ENCODE results near the gene BRWD1. TPM values are rescaled to one million over a fixed set of nuclear protein-coding genes. Genes with fewer than 3 reads are reported as not detected.

BRWD1 gene
- total and polyA plus RNA-seq, 2 experiments from 2014 or later = 35.2 to 75.5 TPM

- H4K20me1 ChIP-seq (replicated peaks; ENCODE audit: insufficient read depth) = peaks cover 3% of the 10 kb centered on the region; the same call in 1 of the 2 replicates
- H3K27ac ChIP-seq (ENCODE audit: low read depth) = peak overlapping the region; percentile 46
- Mint-ChIP-seq H3K9me3 (no peaks in the 10 kb centered on the region), H3K27ac (peak overlapping the region; percentile 80; the same call in 1 of the 2 replicates), H3K27me3 (ENCODE audit: insufficient read depth, low read depth, poor library complexity) (peaks cover 2% of the 10 kb centered on the region), H3K4me3 (no peak overlapping the region), H3K4me1 (no peaks in the 10 kb centered on the region), H3K36me3 (ENCODE audit: low read depth) (peaks cover 25% of the 10 kb centered on the region; the same call in 2 of the 3 replicates)
- no peak overlapping the region for H2AFZ ChIP-seq
- H3K79me2 ChIP-seq (replicated peaks; ENCODE audit: insufficient read depth) = peaks cover 3% of the 10 kb centered on the region; the same call in 1 of the 2 replicates
- H3K4me2 ChIP-seq = no peak overlapping the region
- no peaks in the 10 kb centered on the region for H3K27me3 ChIP-seq (ENCODE audit: insufficient read depth)
- ATAC-seq = no peak
- no peaks in the 10 kb centered on the region for H3K9me2 ChIP-seq (ENCODE audit: insufficient read depth)
- peaks cover 8% of the 10 kb centered on the region; the same call in 1 of the 2 replicates for H3K36me3 ChIP-seq (ENCODE audit: insufficient read depth)
- no peak for DNase-seq (ENCODE audit: low spot score)
- no peak overlapping the region for H3K4me3 ChIP-seq
- TF ChIP-seq, protein P1, sequence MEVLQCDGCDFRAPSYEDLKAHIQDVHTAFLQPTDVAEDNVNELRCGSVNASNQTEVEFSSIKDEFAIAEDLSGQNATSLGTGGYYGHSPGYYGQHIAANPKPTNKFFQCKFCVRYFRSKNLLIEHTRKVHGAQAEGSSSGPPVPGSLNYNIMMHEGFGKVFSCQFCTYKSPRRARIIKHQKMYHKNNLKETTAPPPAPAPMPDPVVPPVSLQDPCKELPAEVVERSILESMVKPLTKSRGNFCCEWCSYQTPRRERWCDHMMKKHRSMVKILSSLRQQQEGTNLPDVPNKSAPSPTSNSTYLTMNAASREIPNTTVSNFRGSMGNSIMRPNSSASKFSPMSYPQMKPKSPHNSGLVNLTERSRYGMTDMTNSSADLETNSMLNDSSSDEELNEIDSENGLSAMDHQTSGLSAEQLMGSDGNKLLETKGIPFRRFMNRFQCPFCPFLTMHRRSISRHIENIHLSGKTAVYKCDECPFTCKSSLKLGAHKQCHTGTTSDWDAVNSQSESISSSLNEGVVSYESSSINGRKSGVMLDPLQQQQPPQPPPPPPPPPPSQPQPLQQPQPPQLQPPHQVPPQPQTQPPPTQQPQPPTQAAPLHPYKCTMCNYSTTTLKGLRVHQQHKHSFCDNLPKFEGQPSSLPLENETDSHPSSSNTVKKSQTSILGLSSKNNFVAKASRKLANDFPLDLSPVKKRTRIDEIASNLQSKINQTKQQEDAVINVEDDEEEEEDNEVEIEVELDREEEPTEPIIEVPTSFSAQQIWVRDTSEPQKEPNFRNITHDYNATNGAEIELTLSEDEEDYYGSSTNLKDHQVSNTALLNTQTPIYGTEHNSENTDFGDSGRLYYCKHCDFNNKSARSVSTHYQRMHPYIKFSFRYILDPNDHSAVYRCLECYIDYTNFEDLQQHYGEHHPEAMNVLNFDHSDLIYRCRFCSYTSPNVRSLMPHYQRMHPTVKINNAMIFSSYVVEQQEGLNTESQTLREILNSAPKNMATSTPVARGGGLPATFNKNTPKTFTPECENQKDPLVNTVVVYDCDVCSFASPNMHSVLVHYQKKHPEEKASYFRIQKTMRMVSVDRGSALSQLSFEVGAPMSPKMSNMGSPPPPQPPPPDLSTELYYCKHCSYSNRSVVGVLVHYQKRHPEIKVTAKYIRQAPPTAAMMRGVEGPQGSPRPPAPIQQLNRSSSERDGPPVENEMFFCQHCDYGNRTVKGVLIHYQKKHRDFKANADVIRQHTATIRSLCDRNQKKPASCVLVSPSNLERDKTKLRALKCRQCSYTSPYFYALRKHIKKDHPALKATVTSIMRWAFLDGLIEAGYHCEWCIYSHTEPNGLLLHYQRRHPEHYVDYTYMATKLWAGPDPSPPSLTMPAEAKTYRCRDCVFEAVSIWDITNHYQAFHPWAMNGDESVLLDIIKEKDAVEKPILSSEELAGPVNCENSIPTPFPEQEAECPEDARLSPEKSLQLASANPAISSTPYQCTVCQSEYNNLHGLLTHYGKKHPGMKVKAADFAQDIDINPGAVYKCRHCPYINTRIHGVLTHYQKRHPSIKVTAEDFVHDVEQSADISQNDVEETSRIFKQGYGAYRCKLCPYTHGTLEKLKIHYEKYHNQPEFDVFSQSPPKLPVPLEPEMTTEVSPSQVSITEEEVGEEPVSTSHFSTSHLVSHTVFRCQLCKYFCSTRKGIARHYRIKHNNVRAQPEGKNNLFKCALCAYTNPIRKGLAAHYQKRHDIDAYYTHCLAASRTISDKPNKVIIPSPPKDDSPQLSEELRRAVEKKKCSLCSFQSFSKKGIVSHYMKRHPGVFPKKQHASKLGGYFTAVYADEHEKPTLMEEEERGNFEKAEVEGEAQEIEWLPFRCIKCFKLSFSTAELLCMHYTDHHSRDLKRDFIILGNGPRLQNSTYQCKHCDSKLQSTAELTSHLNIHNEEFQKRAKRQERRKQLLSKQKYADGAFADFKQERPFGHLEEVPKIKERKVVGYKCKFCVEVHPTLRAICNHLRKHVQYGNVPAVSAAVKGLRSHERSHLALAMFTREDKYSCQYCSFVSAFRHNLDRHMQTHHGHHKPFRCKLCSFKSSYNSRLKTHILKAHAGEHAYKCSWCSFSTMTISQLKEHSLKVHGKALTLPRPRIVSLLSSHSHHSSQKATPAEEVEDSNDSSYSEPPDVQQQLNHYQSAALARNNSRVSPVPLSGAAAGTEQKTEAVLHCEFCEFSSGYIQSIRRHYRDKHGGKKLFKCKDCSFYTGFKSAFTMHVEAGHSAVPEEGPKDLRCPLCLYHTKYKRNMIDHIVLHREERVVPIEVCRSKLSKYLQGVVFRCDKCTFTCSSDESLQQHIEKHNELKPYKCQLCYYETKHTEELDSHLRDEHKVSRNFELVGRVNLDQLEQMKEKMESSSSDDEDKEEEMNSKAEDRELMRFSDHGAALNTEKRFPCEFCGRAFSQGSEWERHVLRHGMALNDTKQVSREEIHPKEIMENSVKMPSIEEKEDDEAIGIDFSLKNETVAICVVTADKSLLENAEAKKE (CRISPR knock-in tag; IDR thresholded peaks at IDR 0.05) = no peak
- no peak for TF ChIP-seq CREB1 (CRISPR knock-in tag; IDR thresholded peaks at IDR 0.05; ENCODE audit: low read depth)
- no peak for TF ChIP-seq POLR2AphosphoS5 (IDR thresholded peaks at IDR 0.05; ENCODE audit: low read depth)
- TF ChIP-seq EZH2phosphoT487 (IDR thresholded peaks at IDR 0.05; ENCODE audit: unreplicated experiment) = no peak
- no peak for TF ChIP-seq ZNF331 (CRISPR knock-in tag; IDR thresholded peaks at IDR 0.05; ENCODE audit: low read depth)
- TF ChIP-seq EZH2 (IDR thresholded peaks at IDR 0.05; ENCODE audit: low read depth, unreplicated experiment) = no peak
- TF ChIP-seq CTCF (conservative IDR thresholded peaks at IDR 0.05; ENCODE audit: low read depth in 2 of 2) = no peak
- no peak for TF ChIP-seq ZNF114 (CRISPR knock-in tag; IDR thresholded peaks at IDR 0.05)
- no peak for TF ChIP-seq STAT1 (IDR thresholded peaks at IDR 0.05; ENCODE audit: unreplicated experiment)
- no peaks in the 10 kb centered on the region for H3K4me1 ChIP-seq (ENCODE audit: insufficient read depth)
- no peaks in the 10 kb centered on the region for H3F3A ChIP-seq (replicated peaks; ENCODE audit: low read depth)
Measured at GRCh38 chr21:39281207-39281606, 32.2 kb downstream of the BRWD1 start.

Data from GM23338 (cell line).